HK-2 (cell line): Measurements from ENCODE around the gene AKR7A2.
A peak's percentile ranks its signal among the peaks of the same experiment; 100 is the strongest.

Experiments
- DNase-seq: peaks from one replicate; pipeline ENCODE4 v3.0.0-alpha.2; 2018; ENCODE audit not compliant: unreplicated experiment

Gene AKR7A2

GRCh38 chr1:19343617-19344350 lies 31.8 kb upstream of the AKR7A2 start:
- DNase-seq: no peak

GRCh38 chr1:19342894-19343616 lies 31.1 kb upstream of the AKR7A2 start:
- no peak for DNase-seq

GRCh38 chr1:19342062-19342750 lies 30.3 kb upstream of the AKR7A2 start:
- DNase-seq: no peak

GRCh38 chr1:19341201-19342061 lies 29.5 kb upstream of the AKR7A2 start:
- DNase-seq: peak; percentile 74

- no peak for DNase-seq
Observed at GRCh38 chr1:19340387-19340937, 28.5 kb upstream of the AKR7A2 start.

- DNase-seq: no peak
Observed at GRCh38 chr1:19339214-19339861, 27.4 kb upstream of the AKR7A2 start.

- no peak for DNase-seq
Observed at GRCh38 chr1:19338323-19338762, 26.4 kb upstream of the AKR7A2 start.

GRCh38 chr1:19337289-19337688 lies 25.3 kb upstream of the AKR7A2 start:
- DNase-seq: no peak

GRCh38 chr1:19336543-19336942 lies 24.6 kb upstream of the AKR7A2 start:
- DNase-seq: peak; percentile 69

- DNase-seq: no peak
Observed at GRCh38 chr1:19333587-19334354, 21.8 kb upstream of the AKR7A2 start.

GRCh38 chr1:19332832-19333231 lies 20.9 kb upstream of the AKR7A2 start:
- no peak for DNase-seq

GRCh38 chr1:19331262-19331878 lies 19.4 kb upstream of the AKR7A2 start:
- DNase-seq: no peak

- DNase-seq: no peak
Observed at GRCh38 chr1:19330449-19331135, 18.6 kb upstream of the AKR7A2 start.

- DNase-seq: no peak
Observed at GRCh38 chr1:19329611-19330010, 17.7 kb upstream of the AKR7A2 start.

GRCh38 chr1:19329188-19329587 lies 17.2 kb upstream of the AKR7A2 start:
- DNase-seq: no peak

- no peak for DNase-seq
Observed at GRCh38 chr1:19328486-19328885, 16.5 kb upstream of the AKR7A2 start.

GRCh38 chr1:19327736-19328135 lies 15.8 kb upstream of the AKR7A2 start:
- no peak for DNase-seq

- no peak for DNase-seq
Observed at GRCh38 chr1:19327301-19327700, 15.4 kb upstream of the AKR7A2 start.

GRCh38 chr1:19326748-19327065 lies 14.8 kb upstream of the AKR7A2 start:
- DNase-seq: no peak
